Activated CD8-positive, alpha-beta memory T cell treated with anti-CD3 and anti-CD28 coated beads for 24 hours (primary cell): ENCODE results near the gene TOX2.

Source experiments
- DNase-seq: peaks from one replicate; pipeline ENCODE4 v3.0.0-alpha.2; 2020

TOX2 gene

DNA sequence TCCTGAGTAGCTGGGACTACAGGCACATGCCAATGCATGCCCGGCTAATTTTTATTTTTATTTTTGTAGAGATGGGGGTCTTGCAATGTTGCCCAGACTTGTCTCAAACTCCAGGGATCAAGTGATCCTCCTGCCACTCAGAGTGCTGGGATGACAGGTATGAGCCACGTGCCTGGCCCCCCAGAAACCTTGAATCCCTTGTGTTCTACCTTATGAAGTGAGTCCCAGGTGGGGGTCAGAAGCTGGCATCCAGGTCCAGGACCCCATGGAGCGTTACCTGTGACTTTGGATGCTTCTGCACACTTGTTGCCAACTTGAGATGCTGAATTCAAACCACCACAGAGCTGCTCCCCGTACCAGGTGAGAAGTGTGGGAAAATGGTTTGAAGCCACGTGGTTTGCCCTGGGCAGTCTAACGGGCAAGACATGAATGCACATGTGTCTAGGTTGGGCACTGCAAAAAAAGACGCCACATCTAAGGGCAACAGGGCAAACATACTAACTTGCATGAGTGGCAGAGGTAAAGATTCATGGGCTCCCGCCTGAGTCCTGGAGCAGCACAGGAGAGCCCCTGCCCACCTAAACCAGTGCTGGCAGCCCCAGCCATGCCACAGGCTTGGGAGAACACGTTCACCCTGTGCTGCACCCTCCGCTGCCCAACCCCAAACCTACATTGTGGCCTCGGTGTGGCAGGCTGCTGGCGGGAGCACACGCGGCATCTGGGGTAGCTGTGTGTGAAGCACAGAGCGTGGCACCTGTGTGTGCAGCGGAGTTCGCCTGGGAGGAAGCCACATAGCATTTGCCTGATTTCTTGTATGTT is 171.2 kb downstream of the TOX2 start:
- DNase-seq, result no peak

- DNase-seq, result no peak
Observed at GRCh38 chr20:44087051-44087856, 172.6 kb downstream of the TOX2 start.

GRCh38 chr20:44087857-44088120 is 173.1 kb downstream of the TOX2 start:
- no peak for DNase-seq

DNA sequence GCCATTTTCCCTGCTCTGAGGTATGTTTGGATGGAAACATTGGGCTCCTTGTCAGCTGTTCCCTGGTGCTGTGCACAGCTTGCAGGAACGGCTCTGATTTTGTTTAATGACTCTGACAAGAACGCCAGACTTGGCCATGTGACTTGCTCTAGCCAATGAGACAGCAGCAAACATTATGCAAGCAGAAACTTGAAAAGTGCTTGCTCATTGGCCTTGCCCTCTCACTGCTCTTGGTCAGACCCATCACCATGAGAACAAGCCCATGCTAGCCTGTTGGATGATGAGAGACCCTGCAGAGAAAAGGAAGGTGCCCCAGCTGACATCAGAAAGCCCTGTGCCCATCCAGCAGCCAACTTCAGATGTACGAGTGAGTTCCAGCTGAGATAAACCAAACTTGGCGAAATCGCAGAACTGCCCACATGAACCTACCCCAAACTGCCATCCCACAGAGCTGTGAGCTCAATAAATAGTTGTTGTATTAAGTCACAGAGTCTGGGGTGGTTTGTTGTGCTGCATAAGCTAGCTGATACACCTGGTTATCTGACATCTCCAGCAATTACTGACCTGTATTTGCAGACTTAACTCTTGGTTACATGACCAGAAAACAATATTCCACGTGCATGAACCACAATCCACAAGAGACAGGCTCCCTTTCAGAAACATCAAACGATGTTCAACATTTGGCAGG is 175.5 kb downstream of the TOX2 start:
- no peak for DNase-seq

DNA sequence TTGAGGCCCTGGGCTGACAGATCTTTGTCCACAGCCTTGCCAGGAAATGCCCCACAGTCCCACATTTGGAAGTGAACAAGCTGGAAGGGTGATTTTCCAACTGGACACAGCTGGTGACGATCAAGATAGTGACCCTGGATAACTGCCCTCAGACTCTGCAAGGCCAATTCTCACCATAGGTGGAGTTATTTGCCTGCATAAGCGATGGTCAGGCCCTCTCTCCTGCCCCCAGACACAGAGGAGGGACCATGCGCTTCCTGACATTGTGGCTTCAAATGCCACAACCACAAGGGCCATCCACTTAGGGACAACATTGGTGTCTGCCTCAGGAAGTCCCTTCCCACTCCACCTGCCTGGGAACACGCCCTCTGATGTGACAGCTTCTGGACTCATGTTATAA is 176.4 kb downstream of the TOX2 start:
- DNase-seq, result no peak

DNA sequence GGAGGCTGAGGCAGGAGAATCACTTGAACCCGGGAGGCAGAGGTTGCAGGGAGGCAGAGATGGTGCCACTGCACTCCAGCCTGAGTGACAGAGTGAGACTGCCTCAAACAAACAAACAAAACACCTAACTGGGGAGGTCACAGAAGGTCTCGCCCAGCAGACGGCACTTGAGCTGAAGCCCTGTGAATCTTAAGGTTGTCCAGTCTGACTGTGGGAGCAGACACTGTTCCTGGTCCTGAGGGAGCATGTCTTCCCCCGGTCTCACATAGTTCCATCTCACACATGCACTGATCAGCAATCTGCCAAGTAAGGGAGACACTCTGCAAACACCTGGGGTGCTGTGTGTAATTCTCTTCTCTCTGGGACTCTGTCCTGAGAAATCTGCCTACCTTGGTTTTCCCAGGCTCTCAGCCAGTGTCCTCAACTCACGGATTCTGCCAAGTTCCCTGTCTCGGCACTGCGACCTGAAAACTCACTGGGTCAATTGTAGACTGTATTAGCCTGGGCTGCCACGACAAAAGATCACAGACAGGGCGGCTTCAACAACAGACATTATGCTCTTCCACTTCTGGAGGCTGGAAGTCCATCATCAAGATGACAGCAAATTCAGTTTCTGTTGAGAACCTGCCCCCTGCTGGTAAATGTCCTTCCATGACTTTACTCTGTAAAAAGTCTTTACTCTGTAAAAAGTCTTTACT is 178.0 kb downstream of the TOX2 start:
- no peak for DNase-seq

- DNase-seq, result no peak
Observed at GRCh38 chr20:44093249-44093582, 178.6 kb downstream of the TOX2 start.

DNA sequence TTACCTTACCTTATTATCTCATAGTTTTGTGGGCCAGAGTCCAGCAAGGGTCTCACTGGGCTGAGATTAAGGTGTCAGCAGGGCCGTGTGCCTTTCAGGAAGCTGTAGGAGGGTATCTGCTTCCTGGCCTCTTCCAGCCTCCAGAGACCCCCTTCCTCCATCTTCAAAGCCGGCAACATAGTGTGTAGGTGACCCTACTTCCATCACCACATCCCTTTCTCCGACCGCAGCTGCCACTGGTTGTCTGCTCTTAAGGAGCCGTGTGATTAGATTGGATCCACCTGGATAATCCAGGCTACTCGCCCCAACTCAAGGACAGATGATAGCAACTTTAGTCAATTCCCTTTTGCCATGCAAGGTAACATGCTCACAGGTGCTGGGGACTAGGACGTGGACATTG is 181.2 kb downstream of the TOX2 start:
- no peak for DNase-seq

- no peak for DNase-seq
Observed at GRCh38 chr20:44097521-44098255, 183.0 kb downstream of the TOX2 start.

GRCh38 chr20:44098256-44098630 is 183.6 kb downstream of the TOX2 start:
- DNase-seq, result no peak

DNA sequence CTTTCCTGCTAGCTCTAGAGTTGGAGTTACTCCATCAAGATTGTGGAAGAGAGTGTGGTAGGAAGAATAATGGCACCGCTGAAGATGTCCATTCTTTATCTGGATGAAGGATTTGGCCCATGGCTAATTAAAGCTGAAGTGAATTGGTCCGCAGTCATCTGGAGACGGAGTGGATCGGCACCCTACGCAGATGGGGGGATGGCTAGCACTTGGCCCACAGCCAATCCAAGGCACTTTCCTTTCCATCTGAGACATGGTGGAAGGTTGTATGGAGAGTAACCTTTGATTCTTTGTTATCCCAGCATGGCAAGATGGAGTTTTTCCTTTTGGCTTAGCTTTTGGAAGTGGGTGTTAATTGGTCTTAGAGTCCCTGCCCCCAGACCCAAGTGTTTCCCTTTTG is 184.0 kb downstream of the TOX2 start:
- DNase-seq, result no peak

DNA sequence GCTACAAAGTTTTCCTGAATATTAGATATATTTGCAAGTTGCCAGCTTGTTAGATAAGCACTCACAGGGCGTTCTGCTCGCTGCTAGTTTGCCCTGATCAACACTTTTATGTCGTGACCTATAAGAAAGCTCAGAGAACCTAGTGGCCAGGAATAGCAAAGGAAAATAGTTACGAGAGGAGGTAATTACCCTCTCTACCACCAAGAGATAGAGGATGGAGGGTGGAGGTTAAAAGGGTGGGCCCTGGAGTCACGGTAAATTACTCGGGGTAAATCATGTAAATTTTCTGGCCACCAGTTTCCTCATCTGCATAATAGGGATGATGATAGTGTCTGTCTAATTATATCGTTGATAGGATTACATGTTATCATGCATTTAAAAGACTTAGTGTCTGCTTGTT is 185.2 kb downstream of the TOX2 start:
- DNase-seq, result no peak

GRCh38 chr20:44102582-44102981 is 187.9 kb downstream of the TOX2 start:
- DNase-seq, result no peak

DNA sequence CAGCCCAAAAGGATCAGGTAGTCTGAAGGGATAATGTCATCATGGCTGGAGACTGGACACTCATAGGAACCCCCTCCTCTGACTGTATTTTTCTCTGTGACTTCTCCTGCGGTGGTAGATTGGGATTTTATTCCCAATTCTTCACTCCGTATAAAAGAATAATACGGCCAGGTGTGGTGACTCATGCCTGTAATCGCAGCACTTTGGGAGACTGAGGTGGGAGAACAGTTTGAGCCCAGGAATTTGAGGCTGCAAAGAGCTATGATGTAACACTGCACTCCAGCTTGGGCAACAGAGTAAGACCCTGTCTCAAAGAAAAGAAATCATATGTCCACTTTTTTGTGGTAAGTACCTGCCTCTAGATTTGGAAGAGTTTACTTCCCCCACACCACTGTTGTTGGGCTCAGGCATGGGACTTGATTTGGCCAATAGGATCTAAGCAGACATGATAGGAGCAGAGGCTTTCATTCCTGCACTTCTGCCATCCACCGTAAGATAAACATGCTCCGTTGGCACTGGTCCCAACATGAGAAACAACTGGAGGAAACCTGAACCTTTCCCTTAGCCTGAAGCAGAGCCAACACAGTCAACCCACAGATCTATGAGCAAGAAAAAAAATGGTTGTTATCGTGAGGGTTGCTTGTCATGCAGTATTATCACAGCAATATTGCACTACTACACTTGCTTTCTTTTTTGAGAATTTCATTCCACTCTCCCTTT is 190.3 kb downstream of the TOX2 start:
- DNase-seq, result peak; percentile 4

- DNase-seq, result peak; percentile 1
Observed at GRCh38 chr20:44106615-44107014, 192.0 kb downstream of the TOX2 start.

DNA sequence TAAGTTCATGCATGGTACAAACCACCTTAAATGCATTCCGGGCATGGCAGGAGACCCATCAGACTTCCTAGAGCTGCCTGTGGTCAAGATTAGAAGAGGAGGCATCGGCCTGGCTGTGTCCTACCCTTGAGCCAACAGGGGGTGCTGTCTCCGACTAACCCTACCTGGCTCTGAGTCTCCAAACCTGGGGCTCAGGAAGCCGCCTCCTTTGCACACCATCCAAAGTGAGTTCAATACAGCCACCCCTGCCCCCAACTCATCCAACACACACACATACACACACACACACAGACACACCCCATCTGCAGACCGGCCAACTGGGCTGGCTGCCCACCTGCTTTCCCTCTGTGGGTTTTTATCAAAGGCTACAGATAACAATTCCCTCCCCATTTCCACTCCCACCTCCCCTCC is 195.3 kb downstream of the TOX2 start:
- peak; percentile 37 for DNase-seq

- DNase-seq, result peak; percentile 35
Observed at GRCh38 chr20:44110816-44111568, 196.3 kb downstream of the TOX2 start.

GRCh38 chr20:44111712-44112335 is 197.2 kb downstream of the TOX2 start:
- peak; percentile 33 for DNase-seq

- peak; percentile 42 for DNase-seq
Observed at GRCh38 chr20:44112456-44112855, 197.8 kb downstream of the TOX2 start.

DNA sequence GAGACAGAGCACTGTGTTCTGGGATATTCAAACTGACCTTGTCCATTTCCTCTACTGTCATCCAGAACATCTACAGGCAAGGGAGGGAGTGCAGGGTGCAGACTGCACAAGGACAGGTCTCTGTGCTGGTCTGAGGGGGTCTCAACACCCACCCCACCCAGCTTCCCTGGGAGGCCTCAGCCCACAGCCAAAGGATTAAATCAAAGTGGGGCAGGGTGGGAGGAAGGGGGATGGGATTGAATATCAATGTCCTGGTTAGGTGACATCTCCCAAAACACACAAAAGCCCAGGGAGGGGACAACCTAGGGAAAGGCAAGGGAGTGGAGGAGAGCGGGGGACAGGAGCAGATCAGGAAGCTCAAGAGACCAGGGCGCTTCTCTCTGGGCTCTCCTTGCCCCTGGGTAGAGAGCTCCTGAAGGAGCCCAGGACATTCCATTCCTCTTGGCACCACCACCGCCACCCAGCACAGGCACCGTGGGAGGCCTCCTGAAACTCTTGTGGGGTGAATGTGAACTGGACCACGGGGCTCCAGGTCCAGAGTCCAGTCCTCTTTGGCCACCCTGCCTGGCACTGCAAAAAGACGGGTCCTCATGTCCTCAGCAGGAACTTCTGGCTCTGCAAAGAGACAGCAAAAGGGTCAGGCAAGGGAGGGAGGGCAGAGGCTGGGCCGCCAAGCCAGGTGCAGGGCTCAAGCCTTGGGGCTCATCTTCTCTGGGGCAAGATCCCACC is 198.4 kb downstream of the TOX2 start:
- peak; percentile 46 for DNase-seq
